Measurements from ENCODE around the gene SPATA31C1.
"Not testable (repeated sequence)": the region's sequence is repeated elsewhere in the genome, so short reads cannot be mapped to it uniquely, and the experiment has no call there.

SPATA31C1 gene

DNA sequence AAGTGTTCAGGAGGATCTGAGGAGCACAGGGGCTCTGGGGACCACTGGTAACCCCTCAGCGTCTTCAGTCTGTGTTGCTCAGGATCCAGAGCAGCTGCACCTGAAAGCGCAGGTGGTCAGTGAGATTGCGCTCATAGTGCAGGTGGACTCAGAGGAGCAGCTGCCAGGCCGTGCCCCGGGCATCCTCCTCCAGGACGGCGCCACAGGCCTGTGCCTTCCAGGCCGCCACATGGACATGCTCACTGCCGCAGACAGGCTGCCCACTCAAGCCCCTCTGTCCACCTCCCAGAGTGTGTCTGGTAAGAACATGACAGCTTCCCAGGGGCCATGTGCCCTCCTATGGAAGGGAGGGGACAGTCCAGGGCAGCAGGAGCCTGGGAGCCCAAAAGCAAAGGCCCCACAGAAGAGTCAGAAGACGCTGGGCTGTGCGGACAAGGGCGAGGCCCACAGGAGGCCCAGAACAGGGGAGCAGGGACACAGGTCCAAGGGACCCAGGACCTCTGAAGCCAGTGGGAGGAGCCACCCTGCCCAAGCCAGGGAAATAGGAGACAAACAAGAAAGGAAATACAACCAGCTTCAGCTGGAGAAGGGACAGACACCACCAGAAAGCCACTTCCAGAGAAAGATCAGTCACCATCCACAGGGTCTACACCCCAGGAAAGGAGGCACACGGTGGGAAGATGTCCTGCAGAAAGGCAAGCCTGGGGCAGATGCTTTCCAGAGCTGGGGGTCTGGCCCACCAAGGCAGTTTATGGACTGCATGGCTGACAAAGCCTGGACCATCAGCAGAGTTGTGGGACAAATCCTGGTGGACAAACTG lies 29.9 kb upstream of the SPATA31C1 start:
- no peak for DNase-seq

- DNase-seq, result no peak
Measured at GRCh38 chr9:87888501-87888900, 29.3 kb upstream of the SPATA31C1 start.

DNA sequence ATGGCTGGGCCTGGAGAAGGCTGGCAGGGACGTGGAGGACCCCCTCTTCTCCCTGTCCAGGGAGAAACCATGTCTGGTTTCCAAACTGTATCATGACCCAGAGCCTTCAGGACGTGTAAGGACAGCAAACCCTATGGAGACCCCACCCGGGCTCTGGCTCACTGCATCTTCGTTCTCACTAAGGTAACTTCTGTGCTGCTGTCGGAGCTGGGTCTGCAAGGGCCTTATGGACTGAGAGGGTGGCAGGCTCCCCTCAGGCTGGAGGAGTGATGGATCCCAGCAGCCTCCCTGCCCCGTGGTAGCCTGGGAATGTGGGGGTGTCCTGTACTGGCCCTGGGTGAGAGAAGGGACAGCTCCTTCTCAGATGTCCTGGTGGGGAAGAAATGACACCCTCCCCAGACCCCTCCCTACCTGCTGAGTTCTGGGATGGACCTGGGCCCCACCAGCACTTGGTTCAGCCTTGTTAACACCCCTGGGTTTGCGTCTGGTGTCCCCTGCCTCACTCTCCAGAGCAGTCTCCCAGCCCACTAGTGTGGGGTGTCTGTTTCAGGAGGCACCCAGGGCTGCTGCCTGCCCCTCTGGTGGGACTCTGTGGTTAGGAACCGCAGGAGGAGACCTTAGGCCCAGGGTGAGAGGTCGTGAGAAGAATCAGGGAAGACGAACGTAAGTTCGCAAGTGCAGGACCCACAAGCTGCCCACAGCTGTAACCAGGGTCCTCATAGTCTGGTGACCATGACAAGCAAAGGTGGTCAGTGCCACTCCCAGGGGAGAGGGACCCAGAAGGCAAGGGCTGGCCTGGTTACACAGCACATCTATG lies 28.5 kb upstream of the SPATA31C1 start:
- DNase-seq, result no peak

GRCh38 chr9:87889882-87890252 lies 27.9 kb upstream of the SPATA31C1 start:
- no peak for DNase-seq

DNA sequence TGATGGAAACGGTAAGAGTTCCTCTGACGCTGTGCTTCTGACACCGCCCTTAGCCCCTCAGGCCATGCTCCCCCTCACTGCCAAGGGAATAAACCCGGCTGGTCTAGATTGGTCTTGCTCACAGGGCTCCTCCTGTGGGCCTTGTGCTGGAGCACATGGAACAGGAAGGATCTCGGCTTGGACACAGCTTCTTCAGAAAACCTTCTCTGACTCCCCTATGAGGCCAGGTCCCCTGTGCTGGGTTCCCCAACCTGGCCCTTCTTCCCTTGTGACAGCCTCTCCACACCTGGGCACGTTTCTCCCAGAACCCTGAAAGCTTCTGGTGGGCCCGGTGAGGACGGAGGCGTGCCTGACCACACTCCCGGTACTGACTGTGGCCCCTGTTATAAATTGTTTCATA lies 26.9 kb upstream of the SPATA31C1 start:
- no peak for DNase-seq

DNA sequence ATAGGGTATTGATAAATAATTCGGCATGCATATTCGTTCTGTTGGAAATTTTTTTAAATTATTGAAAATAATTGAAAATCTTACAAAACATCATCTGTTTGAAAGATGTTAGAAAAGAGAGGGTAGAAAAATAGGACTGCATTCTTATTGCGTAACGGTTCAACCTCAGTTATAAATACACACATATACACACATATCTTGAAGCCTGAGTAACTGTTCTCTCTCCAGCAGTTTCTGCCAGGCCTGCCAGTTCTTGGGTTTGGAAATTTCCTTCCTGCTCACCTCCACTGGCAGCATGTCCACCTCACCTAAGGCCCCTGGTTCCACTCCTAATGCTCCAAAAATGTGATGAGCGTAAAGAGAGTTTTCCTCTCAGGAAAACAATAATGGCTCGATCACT lies 26.0 kb upstream of the SPATA31C1 start:
- no peak for DNase-seq

- DNase-seq, result no peak
Measured at GRCh38 chr9:87892956-87893355, 24.8 kb upstream of the SPATA31C1 start.

- DNase-seq, result no peak
Measured at GRCh38 chr9:87894998-87895625, 22.6 kb upstream of the SPATA31C1 start.

GRCh38 chr9:87896891-87897290 lies 20.9 kb upstream of the SPATA31C1 start:
- no peak for DNase-seq

DNA sequence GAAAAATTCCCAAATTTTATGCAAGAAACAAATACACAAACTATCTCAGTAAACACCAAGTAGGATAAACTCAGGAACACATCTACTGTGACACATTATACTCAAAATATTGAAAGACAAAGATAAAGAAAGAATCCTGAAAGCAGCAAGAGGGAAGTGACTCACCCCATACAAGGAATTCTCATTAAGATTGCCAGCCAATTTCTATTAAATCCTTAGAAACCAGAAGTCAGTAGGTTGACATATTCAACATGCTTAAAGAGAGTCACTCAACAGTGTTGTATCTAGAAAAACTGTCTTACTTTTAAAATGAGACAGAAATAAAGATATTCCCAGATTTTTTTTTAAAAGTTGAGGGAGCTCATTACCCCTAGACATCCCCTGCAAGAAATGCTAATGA lies 19.6 kb upstream of the SPATA31C1 start:
- DNase-seq, result no peak

GRCh38 chr9:87902371-87902770 lies 15.4 kb upstream of the SPATA31C1 start:
- DNase-seq, result not testable (repeated sequence)

GRCh38 chr9:87909310-87910041 lies 8.3 kb upstream of the SPATA31C1 start:
- DNase-seq, result no peak

DNA sequence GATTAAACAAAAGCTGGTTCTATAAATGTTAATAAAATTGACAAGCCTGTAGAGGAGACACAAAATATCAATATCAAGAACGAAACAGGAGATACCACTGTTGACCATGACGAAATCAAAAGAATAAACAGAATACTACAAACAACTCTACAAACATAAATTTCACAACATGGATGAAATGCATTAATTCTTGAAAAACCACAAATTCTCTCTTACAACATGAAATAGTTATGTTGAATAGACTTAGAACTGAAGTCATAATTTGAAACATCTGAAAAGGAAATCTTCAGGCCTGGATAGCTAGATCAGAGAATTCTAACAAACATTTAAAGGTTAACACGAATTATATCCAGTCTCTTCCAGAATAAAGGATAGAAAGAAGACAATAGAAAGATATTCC lies 6.9 kb upstream of the SPATA31C1 start:
- DNase-seq, result no peak

DNA sequence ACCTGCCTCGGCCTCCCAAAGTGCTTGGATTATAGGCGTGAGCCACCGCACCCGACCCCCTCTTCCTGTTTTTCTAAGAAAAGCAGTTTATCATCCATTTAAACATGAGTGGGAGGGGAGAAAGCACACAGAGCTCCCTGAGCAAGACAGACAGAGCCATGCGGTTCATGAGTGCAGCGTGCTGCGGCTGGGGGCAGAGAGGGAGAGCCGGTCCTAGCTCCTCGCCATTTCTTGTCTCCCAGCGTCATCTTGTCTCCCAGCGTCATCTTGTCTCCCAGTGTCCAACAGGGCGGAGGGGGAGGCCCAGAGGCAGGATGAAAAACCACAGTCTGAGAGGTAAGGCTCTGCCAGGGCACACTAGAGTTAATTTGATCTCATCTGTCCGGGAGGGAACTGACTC lies 1.3 kb downstream of the SPATA31C1 start:
- not testable (repeated sequence) for DNase-seq

- not testable (repeated sequence) for DNase-seq
Measured at GRCh38 chr9:87921561-87921960, 3.8 kb downstream of the SPATA31C1 start.

DNA sequence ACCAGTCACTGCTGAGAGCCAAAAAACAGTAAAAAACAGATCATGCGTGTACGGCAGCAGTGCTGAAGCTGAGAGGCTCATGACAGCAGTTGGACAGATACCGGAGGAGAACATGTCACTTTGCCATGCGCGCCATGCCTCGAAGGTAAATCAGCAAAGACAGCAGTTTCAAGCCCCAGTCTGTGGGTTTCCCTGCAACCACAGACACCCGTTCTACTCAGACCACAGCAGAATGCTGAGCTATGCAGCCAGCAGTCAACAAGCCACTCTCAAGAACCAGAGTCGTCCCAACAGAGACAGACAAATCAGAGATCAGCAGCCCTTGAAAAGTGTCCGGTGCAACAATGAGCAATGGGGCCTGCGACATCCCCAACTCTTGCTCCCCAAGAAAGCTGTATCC lies 5.2 kb downstream of the SPATA31C1 start:
- peak; percentile 55 for DNase-seq

DNA sequence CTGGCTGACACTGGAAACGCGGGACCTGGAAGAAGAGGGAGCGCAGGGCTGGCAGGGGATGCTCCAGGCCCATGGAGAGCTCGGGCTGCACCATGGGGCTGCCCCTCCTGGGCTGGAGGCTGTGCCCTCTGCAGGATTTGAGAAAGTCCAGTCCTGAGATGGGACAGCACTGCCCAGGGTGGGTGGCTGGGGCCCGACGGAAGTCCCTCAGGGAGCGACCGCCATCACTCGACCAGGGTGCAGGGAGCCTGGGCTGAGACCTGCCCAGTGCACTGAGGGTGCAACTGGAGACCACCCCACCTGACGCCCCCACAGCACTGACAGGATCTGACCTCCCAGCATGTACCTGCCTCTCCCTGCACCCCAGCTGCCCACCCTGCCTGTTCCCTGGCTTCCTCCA lies 7.1 kb downstream of the SPATA31C1 start:
- DNase-seq, result not testable (repeated sequence)

GRCh38 chr9:87929152-87929551 lies 11.4 kb downstream of the SPATA31C1 start:
- not testable (repeated sequence) for DNase-seq

DNA sequence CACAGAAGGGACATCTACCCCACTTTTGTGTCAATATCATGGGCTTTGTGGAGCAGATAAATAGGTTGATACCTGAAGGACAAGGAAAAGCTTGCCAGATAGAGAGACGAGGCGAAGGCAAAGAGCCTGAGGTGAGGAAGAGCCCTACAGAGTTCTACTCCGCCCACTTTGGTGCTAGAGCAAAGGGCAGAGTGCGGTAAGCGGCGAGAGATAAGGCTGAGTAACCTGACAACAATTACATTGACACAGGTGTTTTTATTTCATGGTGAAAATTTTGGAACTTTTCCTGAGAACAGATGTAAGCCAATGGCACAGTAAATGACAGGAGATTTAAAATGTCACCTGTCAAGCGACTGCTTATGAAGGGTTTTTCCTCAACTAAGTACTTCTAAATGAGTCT lies 16.7 kb downstream of the SPATA31C1 start:
- DNase-seq, result not testable (repeated sequence)

- not testable (repeated sequence) for DNase-seq
Measured at GRCh38 chr9:87937352-87937751, 19.6 kb downstream of the SPATA31C1 start.

- not testable (repeated sequence) for DNase-seq
Measured at GRCh38 chr9:87937918-87938317, 20.2 kb downstream of the SPATA31C1 start.

- DNase-seq, result not testable (repeated sequence)
Measured at GRCh38 chr9:87938336-87938735, 20.6 kb downstream of the SPATA31C1 start.

GRCh38 chr9:87939096-87939495 lies 21.3 kb downstream of the SPATA31C1 start:
- not testable (repeated sequence) for DNase-seq
